GM18909 (cell line): ENCODE measurements around the gene TSPAN19.

Experiments used
- ATAC-seq: cut with Tn5 transposase; IDR thresholded peaks from one replicate; pipeline ENCODE4 v1.9.1; 2021; ENCODE audit warnings: mild to moderate bottlenecking; ENCODE audit not compliant: unreplicated experiment, poor library complexity

TSPAN19 gene

GRCh38 chr12:85004204-85004603, 31.9 kb downstream of the TSPAN19 start:
- ATAC-seq = no peak

- ATAC-seq = no peak
Measured at GRCh38 chr12:85002778-85003296, 33.2 kb downstream of the TSPAN19 start.

- no peak for ATAC-seq
Measured at GRCh38 chr12:85000729-85001128, 35.3 kb downstream of the TSPAN19 start.

- no peak for ATAC-seq
Measured at GRCh38 chr12:84998341-84998740, 37.7 kb downstream of the TSPAN19 start.

DNA sequence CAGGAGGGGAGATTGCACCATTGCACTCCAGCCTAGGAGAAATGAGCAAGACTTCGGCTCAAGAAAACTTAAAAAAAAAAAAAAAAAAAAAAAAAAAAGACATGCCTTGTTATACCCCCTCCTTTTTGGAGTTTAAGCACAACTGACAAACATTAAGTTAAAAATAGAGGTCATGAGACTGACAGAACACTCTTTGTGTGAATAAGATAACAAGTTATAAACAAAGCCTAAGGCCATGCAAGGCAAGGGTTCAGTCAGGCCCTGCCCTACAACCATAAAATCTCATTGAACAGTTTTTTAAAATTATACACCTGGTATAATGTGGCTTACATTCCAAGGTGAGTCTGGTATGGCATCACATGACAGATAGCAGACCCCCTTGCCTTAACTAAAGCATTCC, 39.3 kb downstream of the TSPAN19 start:
- ATAC-seq = no peak

GRCh38 chr12:84995641-84996040, 40.4 kb downstream of the TSPAN19 start:
- ATAC-seq = no peak

DNA sequence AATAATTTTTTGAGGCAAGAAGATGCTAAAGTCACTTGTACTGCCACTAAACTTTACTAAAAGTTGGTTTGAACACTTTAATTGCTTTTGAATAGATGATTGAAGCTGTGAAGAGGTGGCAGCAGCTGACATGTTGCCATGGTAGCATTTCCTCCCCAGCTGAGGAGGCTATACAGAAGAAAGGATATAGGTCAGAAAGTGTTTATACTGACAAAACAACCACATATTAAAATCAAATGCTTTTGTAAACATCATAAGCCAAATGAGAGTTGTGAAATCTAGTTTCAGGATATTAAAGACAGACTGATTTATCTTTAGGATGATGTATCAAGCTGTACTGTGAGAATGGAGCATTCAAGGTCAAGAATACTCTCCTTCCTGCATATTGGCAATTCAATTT, 41.7 kb downstream of the TSPAN19 start:
- no peak for ATAC-seq

- no peak for ATAC-seq
Measured at GRCh38 chr12:84986586-84986985, 49.5 kb downstream of the TSPAN19 start.

DNA sequence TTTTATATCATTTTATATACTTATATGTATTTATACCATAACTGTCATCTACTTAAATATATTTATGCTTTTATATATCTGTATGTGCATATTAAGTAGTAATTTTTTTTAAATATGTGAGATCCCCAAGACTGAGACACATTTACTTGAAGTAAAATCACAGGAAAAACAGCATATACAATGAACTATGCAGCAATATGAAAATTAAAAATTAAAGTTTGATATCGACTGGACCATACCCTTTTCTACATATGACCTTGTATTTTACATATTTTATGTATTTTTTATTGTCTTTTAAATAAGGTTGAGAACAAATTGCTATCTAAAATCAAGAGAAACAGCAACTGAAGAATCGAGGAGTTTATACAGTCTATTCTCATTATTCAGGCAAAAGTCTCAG, 50.0 kb downstream of the TSPAN19 start:
- no peak for ATAC-seq

GRCh38 chr12:84983289-84983688, 52.8 kb downstream of the TSPAN19 start:
- no peak for ATAC-seq

- ATAC-seq = no peak
Measured at GRCh38 chr12:84982888-84983287, 53.2 kb downstream of the TSPAN19 start.

DNA sequence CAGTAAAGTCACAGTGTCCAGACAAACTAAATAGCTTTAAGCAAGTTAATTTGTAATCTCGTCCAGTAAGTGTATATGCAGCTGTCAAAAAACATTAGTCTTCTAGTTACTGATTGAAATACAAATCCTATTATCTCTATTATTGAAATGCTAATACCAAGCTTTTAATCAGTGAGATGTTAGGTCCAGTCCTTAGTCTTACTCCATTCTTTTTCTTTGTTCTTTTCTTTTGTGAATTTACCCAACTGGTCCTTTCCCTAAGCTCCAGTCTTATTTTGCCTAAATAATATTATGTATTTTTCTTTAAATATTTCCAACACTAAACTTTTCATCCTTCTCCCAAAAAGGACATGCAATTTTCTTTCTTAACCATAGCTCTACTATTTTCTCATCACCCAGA, 57.2 kb downstream of the TSPAN19 start:
- no peak for ATAC-seq

GRCh38 chr12:84976133-84976532, 59.9 kb downstream of the TSPAN19 start:
- no peak for ATAC-seq

DNA sequence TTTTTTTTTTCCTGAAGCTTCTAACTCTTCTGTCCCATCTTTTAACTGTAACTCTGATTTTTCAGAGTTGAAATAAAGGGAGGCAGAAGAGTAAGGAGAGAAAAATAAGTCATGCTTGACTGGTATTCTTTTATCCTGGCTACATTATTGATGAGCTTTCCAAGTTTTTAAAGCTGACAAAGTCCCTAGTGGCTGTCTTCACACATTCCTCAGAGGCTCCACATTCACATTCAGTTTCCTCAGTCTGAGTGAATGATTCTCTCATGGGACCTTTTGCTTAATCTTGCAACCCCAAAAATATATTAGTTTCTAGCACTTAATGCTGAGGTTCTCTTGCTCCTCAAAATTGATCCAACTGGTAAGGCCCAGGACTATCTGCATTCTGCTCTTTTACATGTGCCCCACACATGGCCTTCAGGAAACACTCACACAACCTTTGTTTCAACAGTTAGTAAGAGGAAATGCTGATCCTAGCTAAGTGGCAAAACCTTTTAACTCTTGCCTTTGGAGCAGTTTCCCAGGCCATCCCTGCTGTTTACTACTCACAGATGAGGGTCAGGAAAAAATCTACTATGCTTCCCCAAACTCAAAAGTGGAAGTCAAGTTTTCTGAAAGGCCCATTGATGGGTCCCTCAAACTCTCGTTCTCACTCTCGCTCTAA, 61.8 kb downstream of the TSPAN19 start:
- ATAC-seq = no peak

GRCh38 chr12:84973026-84973425, 63.1 kb downstream of the TSPAN19 start:
- no peak for ATAC-seq

DNA sequence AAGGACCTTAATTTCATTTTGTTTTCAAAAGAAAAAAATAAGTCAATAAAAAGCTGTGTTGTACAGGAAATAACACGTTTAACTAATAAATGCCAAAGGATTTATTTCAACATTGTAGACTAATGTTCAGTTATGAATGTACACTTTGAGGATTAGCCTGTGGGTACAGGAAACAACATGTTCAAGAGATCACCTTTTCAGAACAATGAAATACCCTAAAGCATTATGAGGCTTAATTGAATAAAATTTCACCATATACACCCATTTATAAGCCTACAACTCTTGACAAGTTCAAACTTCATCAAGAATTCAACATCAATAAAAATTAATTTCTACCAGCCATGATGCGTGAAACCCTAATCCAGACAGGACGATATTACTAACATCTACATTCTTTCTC, 66.9 kb downstream of the TSPAN19 start:
- no peak for ATAC-seq
